HepG2 (cell line): ENCODE results near the gene CCDC57. TPM values are rescaled to one million over a fixed set of nuclear protein-coding genes. Genes with fewer than 3 reads are reported as not detected.

Source experiments
- GATAD1 ChIP-seq: IDR thresholded peaks from 2 replicates; pipeline ENCODE4 v1.6.1; 2016; ENCODE audit warnings: missing genetic modification reagents, missing compliant biosample characterization
- KDM4B ChIP-seq: sonication (generic); formaldehyde crosslinking; IDR thresholded peaks from 2 replicates; pipeline ENCODE4 v1.4.0; 2020; ENCODE audit warnings: missing genetic modification reagents
- KMT2B ChIP-seq: IDR thresholded peaks from 2 replicates; pipeline ENCODE4 v1.6.1; 2016; ENCODE audit warnings: missing genetic modification reagents, missing compliant biosample characterization
- MIER3 ChIP-seq: IDR thresholded peaks from 2 replicates; pipeline ENCODE4 v1.6.1; 2016; ENCODE audit warnings: missing compliant biosample characterization, borderline replicate concordance
- TEAD2 ChIP-seq: sonication (generic); formaldehyde crosslinking; IDR thresholded peaks from 2 replicates; pipeline ENCODE4 v1.9.0; 2021; ENCODE audit warnings: missing genetic modification reagents
- ZBED4 ChIP-seq: sonication (generic); formaldehyde crosslinking; IDR thresholded peaks from 2 replicates; pipeline ENCODE4 v1.4.0; 2020; ENCODE audit warnings: missing genetic modification reagents, borderline replicate concordance
- ZFP41 ChIP-seq: sonication (generic); formaldehyde crosslinking; IDR thresholded peaks from 2 replicates; pipeline ENCODE4 v1.4.0; 2020; ENCODE audit warnings: mild to moderate bottlenecking, missing genetic modification reagents, borderline replicate concordance
- ZMAT3 ChIP-seq: sonication (generic); formaldehyde crosslinking; conservative IDR thresholded peaks from 2 replicates; pipeline ENCODE4 v1.7.0; 2021; ENCODE audit warnings: missing genetic modification reagents
- ZNF256 ChIP-seq: sonication (generic); formaldehyde crosslinking; conservative IDR thresholded peaks from 2 replicates; pipeline ENCODE4 v1.4.0; 2020; ENCODE audit warnings: missing genetic modification reagents
- ZNF652 ChIP-seq: IDR thresholded peaks from 2 replicates; pipeline ENCODE4 v1.6.1; 2016; ENCODE audit warnings: low read depth, borderline replicate concordance
- ZZZ3 ChIP-seq: sonication (generic); formaldehyde crosslinking; IDR thresholded peaks from 2 replicates; pipeline ENCODE4 v1.4.0; 2020; ENCODE audit warnings: missing genetic modification reagents, mild to moderate bottlenecking, borderline replicate concordance
- polyA plus RNA-seq, 8 experiments: library from polyadenylated mRNA; depleted of rRNA in 3 of 8; stranded (reverse) in 7 of 8; unstranded in 1 of 8; fragments of >200 nt; fragmentation: Illumina TruSeq in 4 of 8; extraction: Trizol in 4 of 8; gene quantifications; 2 replicates each; pipeline versions ENCODE4 v1.2.1 to v1.2.3, GENCODE V29; 2011 to 2016; ENCODE audit warnings: low read depth in 4 of 8, missing spikeins in 1 of 8, mixed read lengths in 1 of 8; ENCODE audit not compliant: insufficient read depth in 1 of 8
- total RNA-seq, 5 experiments: library from RNA; depleted of rRNA; stranded (reverse); fragments of >200 nt; fragmentation: Illumina TruSeq; extraction: Trizol; gene quantifications; 2 replicates each; pipeline ENCODE4 v1.2.3, GENCODE V29; 2016; ENCODE audit warnings: low read depth in 1 of 5
- TF ChIP-seq, protein P1 (sequence below): sonication (generic); formaldehyde crosslinking; IDR thresholded peaks from 2 replicates; pipeline ENCODE4 v1.9.0; 2022; ENCODE audit warnings: low read depth, missing genetic modification reagents
- TF ChIP-seq, protein P2 (sequence below): sonication (generic); formaldehyde crosslinking; IDR thresholded peaks from 2 replicates; pipeline ENCODE4 v1.4.0; 2020; ENCODE audit warnings: missing genetic modification reagents
- TF ChIP-seq, protein P3 (sequence below): IDR thresholded peaks from 2 replicates; pipeline ENCODE4 v1.6.1; 2012; ENCODE audit warnings: low read depth, low read length, improper control_type of control experiment
- TF ChIP-seq, protein P4 (sequence below): sonication (generic); formaldehyde crosslinking; conservative IDR thresholded peaks from 2 replicates; pipeline ENCODE4 v1.4.0; 2020; ENCODE audit warnings: mild to moderate bottlenecking, missing genetic modification reagents, moderate library complexity

CCDC57 gene
- total and polyA plus RNA-seq, 2 of the 13 experiments (the other 11 are each of a cell fraction or from before 2014, with no cell fraction given): 59.3 to 59.9 TPM

DNA sequence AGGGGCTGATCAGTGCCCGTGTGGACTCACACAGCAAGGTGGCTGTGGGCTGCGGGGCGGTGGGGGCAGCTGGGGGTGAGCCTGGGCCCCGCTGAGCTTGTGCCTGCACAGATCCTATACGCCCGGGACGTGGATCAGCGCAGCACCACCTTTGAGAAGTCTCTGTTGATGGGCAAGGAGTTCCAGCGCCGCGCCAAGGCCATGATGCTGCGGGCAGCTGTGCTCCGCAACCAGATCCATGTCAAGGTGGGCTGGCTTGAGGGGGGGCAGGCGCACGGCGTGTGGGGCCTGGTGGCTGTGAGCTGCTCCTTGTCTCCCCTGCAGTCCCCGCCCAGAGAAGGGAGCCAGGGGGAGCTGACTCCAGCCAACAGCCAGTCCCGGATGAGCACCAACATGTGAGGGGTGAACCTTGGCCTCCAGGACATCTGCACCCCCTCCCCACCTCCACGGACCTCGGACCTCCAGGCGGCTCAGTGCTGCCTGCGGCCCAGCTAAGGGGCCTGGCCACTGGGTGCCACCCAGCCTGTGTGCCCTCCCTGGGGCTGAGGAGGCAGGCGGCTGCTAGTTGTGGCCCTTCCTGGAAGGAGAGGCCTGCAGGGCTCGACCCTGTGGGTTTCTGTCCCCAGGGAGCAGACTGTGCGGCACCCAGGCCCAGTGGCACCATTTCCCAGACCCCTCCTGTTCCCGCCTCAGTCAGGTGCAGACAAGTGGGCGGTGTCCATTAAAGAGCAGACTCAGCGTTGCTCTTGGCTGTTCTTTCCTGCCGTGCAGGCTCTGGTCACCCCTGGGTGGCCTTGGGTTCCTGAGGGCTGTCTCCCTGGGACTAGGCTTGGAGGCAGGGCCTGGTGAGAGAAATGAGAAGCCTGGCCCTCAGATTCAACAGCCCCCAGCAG lies 155.7 kb downstream of the CCDC57 start (continued):
- TF ChIP-seq, protein P1, sequence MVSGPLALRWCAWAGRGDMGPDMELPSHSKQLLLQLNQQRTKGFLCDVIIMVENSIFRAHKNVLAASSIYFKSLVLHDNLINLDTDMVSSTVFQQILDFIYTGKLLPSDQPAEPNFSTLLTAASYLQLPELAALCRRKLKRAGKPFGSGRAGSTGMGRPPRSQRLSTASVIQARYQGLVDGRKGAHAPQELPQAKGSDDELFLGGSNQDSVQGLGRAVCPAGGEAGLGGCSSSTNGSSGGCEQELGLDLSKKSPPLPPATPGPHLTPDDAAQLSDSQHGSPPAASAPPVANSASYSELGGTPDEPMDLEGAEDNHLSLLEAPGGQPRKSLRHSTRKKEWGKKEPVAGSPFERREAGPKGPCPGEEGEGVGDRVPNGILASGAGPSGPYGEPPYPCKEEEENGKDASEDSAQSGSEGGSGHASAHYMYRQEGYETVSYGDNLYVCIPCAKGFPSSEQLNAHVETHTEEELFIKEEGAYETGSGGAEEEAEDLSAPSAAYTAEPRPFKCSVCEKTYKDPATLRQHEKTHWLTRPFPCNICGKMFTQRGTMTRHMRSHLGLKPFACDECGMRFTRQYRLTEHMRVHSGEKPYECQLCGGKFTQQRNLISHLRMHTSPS (CRISPR knock-in tag): peak; percentile 96
- TF ChIP-seq ZBED4 (CRISPR knock-in tag) (peak; percentile 61; the same call in 1 of the 2 replicates), TEAD2 (CRISPR knock-in tag) (no peak), ZNF652 (CRISPR knock-in tag) (no peak), ZMAT3 (CRISPR knock-in tag) (peak; percentile 83), ZNF256 (no peak), KDM4B (CRISPR knock-in tag) (peak; percentile 76), ZZZ3 (CRISPR knock-in tag) (peak; percentile 69; the same call in 1 of the 2 replicates), MIER3 (no peak), ZFP41 (0 out of 2 replicates have a peak, but pooled peaks have one; percentile 4), GATAD1 (CRISPR knock-in tag) (peak; percentile 67), KMT2B (CRISPR knock-in tag) (0 out of 2 replicates have a peak, but pooled peaks have one; percentile 27)
- TF ChIP-seq, protein P2, sequence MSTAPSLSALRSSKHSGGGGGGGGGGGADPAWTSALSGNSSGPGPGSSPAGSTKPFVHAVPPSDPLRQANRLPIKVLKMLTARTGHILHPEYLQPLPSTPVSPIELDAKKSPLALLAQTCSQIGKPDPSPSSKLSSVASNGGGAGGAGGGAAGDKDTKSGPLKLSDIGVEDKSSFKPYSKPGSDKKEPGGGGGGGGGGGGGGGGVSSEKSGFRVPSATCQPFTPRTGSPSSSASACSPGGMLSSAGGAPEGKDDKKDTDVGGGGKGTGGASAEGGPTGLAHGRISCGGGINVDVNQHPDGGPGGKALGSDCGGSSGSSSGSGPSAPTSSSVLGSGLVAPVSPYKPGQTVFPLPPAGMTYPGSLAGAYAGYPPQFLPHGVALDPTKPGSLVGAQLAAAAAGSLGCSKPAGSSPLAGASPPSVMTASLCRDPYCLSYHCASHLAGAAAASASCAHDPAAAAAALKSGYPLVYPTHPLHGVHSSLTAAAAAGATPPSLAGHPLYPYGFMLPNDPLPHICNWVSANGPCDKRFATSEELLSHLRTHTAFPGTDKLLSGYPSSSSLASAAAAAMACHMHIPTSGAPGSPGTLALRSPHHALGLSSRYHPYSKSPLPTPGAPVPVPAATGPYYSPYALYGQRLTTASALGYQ: 0 out of 2 replicates have a peak, but pooled peaks have one; percentile 8
- TF ChIP-seq, protein P3, sequence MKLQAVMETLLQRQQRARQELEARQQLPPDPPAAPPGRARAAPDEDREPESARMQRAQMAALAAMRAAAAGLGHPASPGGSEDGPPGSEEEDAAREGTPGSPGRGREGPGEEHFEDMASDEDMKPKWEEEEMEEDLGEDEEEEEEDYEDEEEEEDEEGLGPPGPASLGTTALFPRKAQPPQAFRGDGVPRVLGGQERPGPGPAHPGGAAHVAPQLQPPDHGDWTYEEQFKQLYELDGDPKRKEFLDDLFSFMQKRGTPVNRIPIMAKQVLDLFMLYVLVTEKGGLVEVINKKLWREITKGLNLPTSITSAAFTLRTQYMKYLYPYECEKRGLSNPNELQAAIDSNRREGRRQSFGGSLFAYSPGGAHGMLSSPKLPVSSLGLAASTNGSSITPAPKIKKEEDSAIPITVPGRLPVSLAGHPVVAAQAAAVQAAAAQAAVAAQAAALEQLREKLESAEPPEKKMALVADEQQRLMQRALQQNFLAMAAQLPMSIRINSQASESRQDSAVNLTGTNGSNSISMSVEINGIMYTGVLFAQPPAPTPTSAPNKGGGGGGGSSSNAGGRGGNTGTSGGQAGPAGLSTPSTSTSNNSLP: no peak
- TF ChIP-seq, protein P4, sequence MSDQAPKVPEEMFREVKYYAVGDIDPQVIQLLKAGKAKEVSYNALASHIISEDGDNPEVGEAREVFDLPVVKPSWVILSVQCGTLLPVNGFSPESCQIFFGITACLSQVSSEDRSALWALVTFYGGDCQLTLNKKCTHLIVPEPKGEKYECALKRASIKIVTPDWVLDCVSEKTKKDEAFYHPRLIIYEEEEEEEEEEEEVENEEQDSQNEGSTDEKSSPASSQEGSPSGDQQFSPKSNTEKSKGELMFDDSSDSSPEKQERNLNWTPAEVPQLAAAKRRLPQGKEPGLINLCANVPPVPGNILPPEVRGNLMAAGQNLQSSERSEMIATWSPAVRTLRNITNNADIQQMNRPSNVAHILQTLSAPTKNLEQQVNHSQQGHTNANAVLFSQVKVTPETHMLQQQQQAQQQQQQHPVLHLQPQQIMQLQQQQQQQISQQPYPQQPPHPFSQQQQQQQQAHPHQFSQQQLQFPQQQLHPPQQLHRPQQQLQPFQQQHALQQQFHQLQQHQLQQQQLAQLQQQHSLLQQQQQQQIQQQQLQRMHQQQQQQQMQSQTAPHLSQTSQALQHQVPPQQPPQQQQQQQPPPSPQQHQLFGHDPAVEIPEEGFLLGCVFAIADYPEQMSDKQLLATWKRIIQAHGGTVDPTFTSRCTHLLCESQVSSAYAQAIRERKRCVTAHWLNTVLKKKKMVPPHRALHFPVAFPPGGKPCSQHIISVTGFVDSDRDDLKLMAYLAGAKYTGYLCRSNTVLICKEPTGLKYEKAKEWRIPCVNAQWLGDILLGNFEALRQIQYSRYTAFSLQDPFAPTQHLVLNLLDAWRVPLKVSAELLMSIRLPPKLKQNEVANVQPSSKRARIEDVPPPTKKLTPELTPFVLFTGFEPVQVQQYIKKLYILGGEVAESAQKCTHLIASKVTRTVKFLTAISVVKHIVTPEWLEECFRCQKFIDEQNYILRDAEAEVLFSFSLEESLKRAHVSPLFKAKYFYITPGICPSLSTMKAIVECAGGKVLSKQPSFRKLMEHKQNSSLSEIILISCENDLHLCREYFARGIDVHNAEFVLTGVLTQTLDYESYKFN (CRISPR knock-in tag): peak; percentile 96
